ENCODE measurements around the gene SLC5A1. TPM values are rescaled to one million over a fixed set of nuclear protein-coding genes. Genes with fewer than 3 reads are reported as not detected.
A peak's percentile ranks its signal among the peaks of the same experiment; 100 is the strongest.

SLC5A1 gene
- total RNA-seq, 4 donors from 2014 or later, result 0.14 to 0.59 TPM; not detected in 2

- H3K9me3 ChIP-seq, result no peaks in the 10 kb centered on the region
- H3K4me1 ChIP-seq, result no peaks in the 10 kb centered on the region
- TF ChIP-seq POLR2A (IDR thresholded peaks at IDR 0.05) (no peak), CTCF (IDR thresholded peaks at IDR 0.05) (no peak)
- no peaks in the 10 kb centered on the region for H3K27me3 ChIP-seq
- H3K27ac ChIP-seq, result no peak overlapping the region
- no peaks in the 10 kb centered on the region for H3K36me3 ChIP-seq
- no peak for DNase-seq
- no peak overlapping the region for H3K4me3 ChIP-seq
- intact Hi-C loops (cut with DNase I; ENCODE audit: low total_unique reads), result no loop called here
These were observed 33.7 kb downstream of the SLC5A1 start for GRCh38 chr22:32076761-32077084.

GRCh38 chr22:32077151-32077550 is 34.1 kb downstream of the SLC5A1 start:
- Histone ChIP-seq H3K27ac (no peak overlapping the region), H3K4me3 (no peak overlapping the region), H3K4me1 (no peaks in the 10 kb centered on the region), H3K27me3 (no peaks in the 10 kb centered on the region), H3K9me3 (no peaks in the 10 kb centered on the region), H3K36me3 (no peaks in the 10 kb centered on the region)
- no peak for DNase-seq
- TF ChIP-seq CTCF (IDR thresholded peaks at IDR 0.05), result no peak
- TF ChIP-seq POLR2A (IDR thresholded peaks at IDR 0.05), result no peak
- intact Hi-C loops (cut with DNase I; ENCODE audit: low total_unique reads), result no loop called here

- intact Hi-C loops (cut with DNase I; ENCODE audit: low total_unique reads), result no loop called here
- Histone ChIP-seq H3K9me3 (no peaks in the 10 kb centered on the region), H3K36me3 (no peaks in the 10 kb centered on the region), H3K4me3 (no peak overlapping the region), H3K4me1 (no peaks in the 10 kb centered on the region), H3K27ac (no peak overlapping the region), H3K27me3 (no peaks in the 10 kb centered on the region)
- TF ChIP-seq POLR2A (IDR thresholded peaks at IDR 0.05), result no peak
- no peak for TF ChIP-seq CTCF (IDR thresholded peaks at IDR 0.05)
- DNase-seq, result no peak
These were observed 36.3 kb downstream of the SLC5A1 start for GRCh38 chr22:32079130-32080089.

GRCh38 chr22:32080904-32081303 is 37.8 kb downstream of the SLC5A1 start:
- intact Hi-C loops (cut with DNase I; ENCODE audit: low total_unique reads), result no loop called here
- Histone ChIP-seq H3K27ac (no peak overlapping the region), H3K27me3 (no peaks in the 10 kb centered on the region), H3K36me3 (no peaks in the 10 kb centered on the region), H3K4me1 (no peaks in the 10 kb centered on the region), H3K4me3 (no peak overlapping the region), H3K9me3 (no peaks in the 10 kb centered on the region)
- DNase-seq, result no peak
- peak; percentile 9 to 49 (median 27) for TF ChIP-seq CTCF (IDR thresholded peaks at IDR 0.05)
- TF ChIP-seq POLR2A (IDR thresholded peaks at IDR 0.05), result no peak

GRCh38 chr22:32082331-32082730 is 39.3 kb downstream of the SLC5A1 start:
- H3K27me3 ChIP-seq, result no peaks in the 10 kb centered on the region
- no peaks in the 10 kb centered on the region for H3K9me3 ChIP-seq
- TF ChIP-seq POLR2A (IDR thresholded peaks at IDR 0.05) (no peak), CTCF (IDR thresholded peaks at IDR 0.05) (no peak)
- H3K27ac ChIP-seq, result no peak overlapping the region
- no peaks in the 10 kb centered on the region for H3K4me1 ChIP-seq
- DNase-seq, result no peak
- H3K36me3 ChIP-seq, result no peaks in the 10 kb centered on the region
- intact Hi-C loops (cut with DNase I; ENCODE audit: low total_unique reads), result no loop called here
- no peak overlapping the region for H3K4me3 ChIP-seq

All from uterus (tissue), 4 donors.